ENCODE data around the gene PSAT1. TPM values are rescaled to one million over a fixed set of nuclear protein-coding genes. Genes with fewer than 3 reads are reported as not detected.

PSAT1 gene
- total RNA-seq, 1 experiment from 2014 or later: 226 TPM

Other genes starting within 250 kb of the PSAT1 start
- 48.1 TPM for gene CEP78, start 61.0 kb upstream of the PSAT1 start, total RNA-seq (2021; ENCODE audit: unreplicated experiment)

Measured in HCT116 (cell line).